K562 (cell line): Measurements from ENCODE around the gene FRAT2. TPM values are rescaled to one million over a fixed set of nuclear protein-coding genes. Genes with fewer than 3 reads are reported as not detected.

Experiments used
- ARNT ChIP-seq, 2 experiments: fragments of 450-650 bp; IDR thresholded peaks; 2 replicates each; pipeline ENCODE4 v1.6.1; 2016; ENCODE audit warnings: mild to moderate bottlenecking in 1 of 2
- C11orf30 ChIP-seq: fragments of 450-650 bp; IDR thresholded peaks from 2 replicates; pipeline ENCODE4 v1.6.1; 2016; ENCODE audit warnings: low read depth, mild to moderate bottlenecking
- KLF1 ChIP-seq: fragments of 450-650 bp; IDR thresholded peaks from 2 replicates; pipeline ENCODE4 v1.6.1; 2016; ENCODE audit warnings: missing genetic modification characterization, missing compliant biosample characterization
- MCM7 ChIP-seq, 2 experiments: fragments of 450-650 bp; IDR thresholded peaks; 2 replicates each; pipeline ENCODE4 v1.6.1; 2016 to 2018
- MTA1 ChIP-seq: fragments of 450-650 bp; IDR thresholded peaks from 2 replicates; pipeline ENCODE4 v1.6.1; 2017; ENCODE audit warnings: borderline replicate concordance
- NFRKB ChIP-seq: fragments of 450-650 bp; IDR thresholded peaks from 2 replicates; pipeline ENCODE4 v1.6.1; 2016; ENCODE audit warnings: low read depth
- PHB ChIP-seq: fragments of 250-450 bp; sonication (Bioruptor Pico); IDR thresholded peaks from 2 replicates; pipeline ENCODE4 v1.5.0; 2021
- PKNOX1 ChIP-seq: fragments of 450-650 bp; IDR thresholded peaks from 2 replicates; pipeline ENCODE4 v1.6.1; 2016
- POLR2AphosphoS5 ChIP-seq: IDR thresholded peaks from 2 replicates; pipeline ENCODE4 v1.6.1; 2011; ENCODE audit warnings: mild to moderate bottlenecking, low read depth, low read length, moderate library complexity; ENCODE audit not compliant: control insufficient read depth, insufficient read depth
- POLR2G ChIP-seq: fragments of 200-400 bp; formaldehyde crosslinking; IDR thresholded peaks from 2 replicates; pipeline ENCODE4 v1.6.1; 2017; ENCODE audit warnings: low read depth, mild to moderate bottlenecking, antibody characterized with exemption, low read length, moderate library complexity
- SRSF7 ChIP-seq: fragments of 200-400 bp; formaldehyde crosslinking; optimal IDR thresholded peaks from 2 replicates; pipeline ENCODE3; 2017; ENCODE audit warnings: mild to moderate bottlenecking, low read depth, low read length
- STAG1 ChIP-seq: sonication (generic); formaldehyde crosslinking; IDR thresholded peaks from 2 replicates; pipeline ENCODE4 v1.5.0; 2020; ENCODE audit warnings: missing genetic modification reagents, borderline replicate concordance
- TARDBP ChIP-seq: fragments of 450-650 bp; IDR thresholded peaks from 2 replicates; pipeline ENCODE4 v1.6.1; 2016
- TEAD1 ChIP-seq, 2 experiments: fragments of 450-650 bp in 1 of 2; sonication (generic) in 1 of 2; formaldehyde crosslinking; IDR thresholded peaks; 2 replicates each; pipeline versions ENCODE4 v1.4.0 to v1.8.0; 2020 to 2022; ENCODE audit warnings: mild to moderate bottlenecking in 2 of 2, missing genetic modification reagents in 1 of 2
- TGIF2 ChIP-seq: sonication (generic); formaldehyde crosslinking; IDR thresholded peaks from 2 replicates; pipeline ENCODE4 v1.8.1; 2022; ENCODE audit warnings: mild to moderate bottlenecking, missing genetic modification reagents, moderate library complexity
- ZBTB17 ChIP-seq: fragments of 450-650 bp; formaldehyde crosslinking; IDR thresholded peaks from 2 replicates; pipeline ENCODE4 v1.4.0; 2020; ENCODE audit warnings: mild to moderate bottlenecking
- ZNF143 ChIP-seq: sonication (generic); formaldehyde crosslinking; IDR thresholded peaks from 2 replicates; pipeline ENCODE4 v1.9.0; 2022; ENCODE audit warnings: mild to moderate bottlenecking, missing genetic modification reagents
- ZNF3 ChIP-seq: fragments of 250-450 bp; sonication (Bioruptor Pico); IDR thresholded peaks from 2 replicates; pipeline ENCODE4 v1.5.0; 2021; ENCODE audit warnings: mild to moderate bottlenecking, moderate library complexity
- ZNF407 ChIP-seq: fragments of 450-650 bp; IDR thresholded peaks from 2 replicates; pipeline ENCODE4 v1.6.1; 2016; ENCODE audit warnings: low read depth
- polyA plus RNA-seq, 8 experiments: library from polyadenylated mRNA; depleted of rRNA in 4 of 8; stranded (reverse) in 5 of 8; unstranded in 3 of 8; fragments of >200 nt; fragmentation: Nextera tagmentation in 2 of 8; fragmentation: Illumina TruSeq in 1 of 8; extraction: Ambion mirVana in 2 of 8; extraction: Trizol in 1 of 8; gene quantifications; 2 replicates each; pipeline versions ENCODE4 v1.2.1 to v1.2.3, GENCODE V29; 2011 to 2014; ENCODE audit warnings: inconsistent platforms in 1 of 8, missing spikeins in 1 of 8
- total RNA-seq, 7 experiments: library from RNA; depleted of rRNA in 6 of 7; stranded (reverse); fragments of >200 nt in 6 of 7; fragmentation: Illumina TruSeq in 2 of 7; extraction: Trizol in 2 of 7; gene quantifications; 2 replicates each; pipeline versions ENCODE4 v1.2.1 to v1.2.3, GENCODE V29; 2011 to 2021; ENCODE audit warnings: low replicate concordance in 1 of 7

Gene FRAT2
- total and polyA plus RNA-seq, 9 of the 15 experiments (the other 6 are each of a cell fraction or from before 2014, with no cell fraction given) = 4.3 to 31.7 (median 19.5) TPM

GRCh38 chr10:97292097-97292861 lies 42.2 kb downstream of the FRAT2 start, which contains the start of gene ARHGAP19 (continued):
- TF ChIP-seq ZNF407 = no peak
- TF ChIP-seq NFRKB = peak; percentile 59
- peak; percentile 92 for TF ChIP-seq POLR2G
- no peak for TF ChIP-seq STAG1 (CRISPR knock-in tag)
- no peak for TF ChIP-seq TARDBP
- TF ChIP-seq SRSF7 = no peak
- no peak for TF ChIP-seq PHB (CRISPR knock-in tag)
- 0 out of 4 replicates have a peak, but pooled peaks of 1 of the 2 experiments have one; percentile 34 for TF ChIP-seq TEAD1 (CRISPR knock-in tag; IDR thresholded peaks at IDR 0.05)
- no peak for TF ChIP-seq MCM7 (IDR thresholded peaks at IDR 0.05)
- peak; percentile 84 for TF ChIP-seq ZNF143 (CRISPR knock-in tag)
- TF ChIP-seq POLR2AphosphoS5 = peak; percentile 58; the same call in 1 of the 2 replicates
- TF ChIP-seq MTA1 = no peak
- TF ChIP-seq PKNOX1 = peak; percentile 98
- no peak for TF ChIP-seq ZBTB17 (CRISPR knock-in tag)
- no peak for TF ChIP-seq KLF1
- no peak for TF ChIP-seq TGIF2 (CRISPR knock-in tag)
- no peak for TF ChIP-seq ZNF3 (CRISPR knock-in tag)
- TF ChIP-seq C11orf30 = no peak; the same call in none of the 2 replicates
- no peak for TF ChIP-seq ARNT (IDR thresholded peaks at IDR 0.05)
